Fibroblast of skin of right biceps (primary cell): ENCODE data around the gene MTA3.
"Not testable (repeated sequence)": the region's sequence is repeated elsewhere in the genome, so short reads cannot be mapped to it uniquely, and the experiment has no call there.

ENCODE experiments used
- DNase-seq: peaks from one replicate; pipeline ENCODE4 v3.0.0-alpha.2; 2013

The MTA3 gene

DNA sequence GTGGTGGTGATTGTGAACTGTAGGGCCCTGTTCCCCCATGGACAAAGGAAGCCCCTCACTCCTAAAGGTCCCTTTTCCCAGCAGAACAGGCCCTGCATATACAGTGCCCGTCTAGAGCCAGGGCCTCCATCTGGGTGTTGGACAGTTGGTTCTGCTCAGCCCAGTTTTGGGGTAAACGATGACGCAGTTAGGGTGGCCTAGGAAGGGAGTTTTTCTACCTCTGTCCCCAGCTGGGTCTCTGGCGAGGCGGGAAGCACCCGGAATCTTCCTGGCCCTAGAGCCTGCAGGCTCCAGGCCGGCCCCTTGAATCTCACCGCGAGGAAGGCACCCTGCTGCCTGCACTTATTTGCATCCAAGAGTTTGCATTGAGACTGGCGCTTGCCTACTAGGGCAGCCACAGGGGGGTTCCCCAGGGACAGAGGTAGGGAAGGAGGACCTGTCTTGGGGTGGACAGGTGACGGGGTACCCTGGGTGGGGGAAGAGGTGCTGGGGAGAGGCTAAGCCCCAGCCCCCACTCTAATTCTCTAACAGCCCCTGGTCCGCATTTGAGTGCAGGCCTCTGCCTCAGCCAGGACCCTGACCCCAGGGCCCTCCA is 529 bp upstream of the MTA3 start:
- DNase-seq, result peak; percentile 9

GRCh38 chr2:42569116-42569711 is 782 bp downstream of the MTA3 start:
- DNase-seq, result peak; percentile 31

GRCh38 chr2:42569883-42570282 is 1.5 kb downstream of the MTA3 start:
- DNase-seq, result no peak

- DNase-seq, result no peak
These were observed 4.1 kb downstream of the MTA3 start for GRCh38 chr2:42572297-42573081.

DNA sequence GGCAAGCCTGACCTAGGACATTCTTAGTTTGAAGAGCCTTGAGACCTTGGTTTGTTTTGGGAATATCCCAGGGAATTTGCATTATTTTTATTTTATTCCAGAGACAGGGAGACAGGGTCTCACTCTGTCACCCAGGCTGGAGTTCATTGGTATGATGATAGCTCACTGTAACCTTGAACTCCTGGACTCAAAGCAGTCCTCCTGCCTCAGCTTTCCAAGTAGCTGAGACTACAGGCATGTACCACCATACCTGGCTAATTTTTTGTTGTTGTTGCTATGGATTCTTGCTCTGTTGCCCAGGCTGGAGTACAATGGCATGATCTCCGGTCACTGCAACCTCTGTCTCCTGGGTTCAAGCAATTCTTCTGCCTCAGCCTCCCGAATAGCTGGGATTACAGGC is 4.8 kb downstream of the MTA3 start:
- no peak for DNase-seq

GRCh38 chr2:42575458-42576064 is 7.1 kb downstream of the MTA3 start:
- no peak for DNase-seq

DNA sequence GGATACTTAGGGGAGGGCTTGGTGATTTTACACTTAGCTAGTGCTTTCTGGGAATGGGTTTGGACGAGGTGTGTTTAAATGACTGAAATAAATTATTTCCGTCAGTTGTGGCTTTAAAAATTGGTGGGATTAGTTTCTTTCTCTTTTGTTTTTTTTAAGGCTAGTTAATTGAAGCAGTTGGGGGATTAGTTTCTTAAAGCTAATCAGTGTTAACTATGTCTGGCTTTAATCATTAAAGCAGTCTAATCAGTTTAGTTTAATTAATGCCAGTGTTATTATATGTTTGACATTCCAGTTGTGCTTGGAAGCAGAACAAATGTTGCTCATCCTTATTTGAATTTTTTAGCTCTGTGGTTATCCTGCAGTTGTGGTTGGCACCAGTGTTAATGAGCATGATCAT is 10.2 kb downstream of the MTA3 start:
- DNase-seq, result no peak

GRCh38 chr2:42581257-42581656 is 12.8 kb downstream of the MTA3 start:
- DNase-seq, result no peak

DNA sequence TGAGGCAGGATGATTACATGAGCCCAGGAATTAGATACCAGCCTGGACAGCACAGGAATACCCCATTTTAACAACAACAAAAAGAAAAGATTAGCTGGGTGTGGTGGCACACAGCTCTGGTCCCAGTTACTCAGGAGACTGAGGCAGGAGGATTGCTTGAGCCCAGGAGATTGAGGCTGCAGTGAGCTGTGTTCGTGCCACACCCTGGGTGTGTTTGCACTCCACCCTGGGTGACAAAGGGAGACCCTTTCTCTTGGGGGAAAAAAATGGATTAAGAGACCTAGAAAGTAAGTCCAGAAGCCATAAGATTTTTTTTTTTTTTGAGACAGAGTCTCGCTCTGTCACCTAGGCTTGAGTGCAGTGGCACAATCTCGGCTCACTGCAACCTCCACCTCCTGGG is 16.2 kb downstream of the MTA3 start:
- not testable (repeated sequence) for DNase-seq

DNA sequence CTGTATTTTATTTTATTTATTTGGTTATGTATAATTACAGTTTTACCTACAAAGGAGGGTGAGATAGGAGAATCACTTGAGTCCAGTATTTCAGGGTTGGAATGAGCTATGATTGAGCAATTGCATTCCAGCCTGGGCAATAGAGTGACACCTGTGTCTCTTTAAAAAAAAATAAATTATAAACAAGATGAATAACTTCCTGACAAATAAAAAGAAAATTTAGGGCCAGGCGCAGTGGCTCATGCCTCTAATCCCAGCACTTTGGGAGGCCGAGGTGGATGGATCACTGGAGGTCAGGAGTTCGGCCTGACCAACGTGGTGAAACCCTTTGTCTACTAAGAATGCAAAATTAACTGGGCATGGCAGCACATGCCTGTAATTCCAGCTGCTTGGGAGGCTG is 17.3 kb downstream of the MTA3 start:
- no peak for DNase-seq

- DNase-seq, result no peak
These were observed 19.2 kb downstream of the MTA3 start for GRCh38 chr2:42587526-42588117.

DNA sequence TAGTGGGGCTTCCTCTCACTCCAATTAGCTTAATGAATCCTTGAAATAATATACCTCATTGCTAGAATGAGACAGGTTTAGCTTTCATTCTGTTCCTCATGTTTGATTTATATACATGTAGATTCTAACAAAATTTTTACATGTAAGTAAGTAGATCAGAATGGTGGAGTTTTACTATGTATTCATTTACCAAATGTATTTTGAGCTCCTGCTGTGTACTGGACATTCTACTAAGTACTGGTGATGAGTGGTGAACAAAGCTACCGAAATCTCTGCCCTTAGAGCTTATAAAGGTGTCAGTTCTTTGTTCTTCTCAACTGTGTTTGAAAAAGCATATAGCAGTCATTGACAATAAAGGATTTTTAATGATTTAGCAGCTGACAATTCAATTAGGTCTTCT is 19.7 kb downstream of the MTA3 start:
- DNase-seq, result no peak

- no peak for DNase-seq
These were observed 21.7 kb downstream of the MTA3 start for GRCh38 chr2:42590176-42590575.

- DNase-seq, result no peak
These were observed 24.9 kb downstream of the MTA3 start for GRCh38 chr2:42593282-42593681.

DNA sequence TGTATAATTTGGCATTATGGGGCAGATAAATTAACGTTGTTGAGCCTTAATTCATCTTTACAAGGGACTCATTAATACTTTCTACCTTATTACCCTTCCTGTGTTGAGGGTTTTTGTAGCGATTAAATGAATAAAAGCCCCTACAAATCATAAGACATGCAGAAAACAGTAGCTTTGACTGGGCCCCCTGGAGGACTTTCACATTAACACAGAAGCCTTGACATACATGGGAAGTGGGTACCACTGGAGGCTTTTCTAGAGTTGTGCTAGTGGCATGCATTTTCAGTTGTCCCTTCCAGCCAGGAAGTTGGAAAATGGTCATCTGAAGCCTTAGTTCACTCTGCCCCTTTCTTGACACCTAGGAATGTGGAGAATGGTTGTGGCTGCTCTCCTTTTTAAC is 30.2 kb downstream of the MTA3 start:
- DNase-seq, result no peak

DNA sequence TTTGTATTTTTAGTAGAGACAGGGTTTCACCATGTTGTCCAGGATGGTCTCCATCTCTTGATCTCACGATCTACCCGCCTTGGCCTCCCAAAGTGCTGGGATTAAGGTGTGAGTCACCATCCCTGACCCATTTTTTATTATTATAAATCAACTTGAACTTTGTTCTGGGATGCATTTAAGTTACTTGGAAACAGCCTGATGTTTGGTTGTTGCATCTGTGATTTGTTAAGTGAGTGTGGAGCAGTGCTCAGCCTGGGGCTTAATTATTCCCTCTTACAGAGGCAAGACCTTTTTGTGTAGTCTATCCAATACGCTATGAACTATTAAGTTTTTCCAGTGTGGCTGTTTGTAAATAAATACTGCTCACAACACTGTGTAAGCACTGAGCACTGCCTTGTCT is 32.6 kb downstream of the MTA3 start:
- DNase-seq, result peak; percentile 30

GRCh38 chr2:42602218-42602875 is 33.9 kb downstream of the MTA3 start:
- DNase-seq, result no peak

DNA sequence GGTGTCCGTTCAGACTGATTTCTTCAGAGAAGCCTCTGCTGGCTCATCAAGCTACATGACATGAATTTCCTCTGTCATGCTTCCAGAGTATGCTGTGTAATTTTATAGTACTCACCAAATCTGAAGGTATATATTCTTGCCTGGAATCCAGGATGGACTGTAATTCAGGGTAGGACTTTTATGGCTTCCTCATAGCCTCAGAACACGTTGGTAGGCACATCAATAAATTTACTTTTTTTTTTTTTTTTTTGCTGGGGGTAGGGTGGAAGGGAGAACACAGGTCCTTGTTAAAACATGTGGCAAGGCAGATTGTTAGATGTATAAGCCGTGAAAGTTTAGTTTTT is 34.4 kb downstream of the MTA3 start:
- no peak for DNase-seq

GRCh38 chr2:42604341-42604867 is 36.0 kb downstream of the MTA3 start:
- not testable (repeated sequence) for DNase-seq

DNA sequence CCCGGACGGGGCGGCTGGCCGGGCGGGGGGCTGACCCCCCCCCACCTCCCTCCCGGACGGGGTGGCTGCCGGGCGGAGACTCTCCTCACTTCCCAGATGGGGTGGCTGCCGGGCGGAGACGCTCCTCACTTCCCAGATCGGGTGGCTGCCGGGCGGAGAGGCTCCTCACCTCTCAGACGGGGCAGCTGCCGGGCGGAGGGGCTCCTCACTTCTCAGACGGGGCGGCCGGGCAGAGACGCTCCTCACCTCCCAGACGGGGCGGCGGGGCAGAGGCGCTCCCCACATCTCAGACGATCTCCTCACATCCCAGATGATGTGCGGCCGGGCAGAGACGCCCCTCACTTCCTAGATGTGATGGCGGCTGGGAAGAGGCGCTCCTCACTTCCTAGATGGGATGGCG is 37.7 kb downstream of the MTA3 start:
- DNase-seq, result not testable (repeated sequence)

DNA sequence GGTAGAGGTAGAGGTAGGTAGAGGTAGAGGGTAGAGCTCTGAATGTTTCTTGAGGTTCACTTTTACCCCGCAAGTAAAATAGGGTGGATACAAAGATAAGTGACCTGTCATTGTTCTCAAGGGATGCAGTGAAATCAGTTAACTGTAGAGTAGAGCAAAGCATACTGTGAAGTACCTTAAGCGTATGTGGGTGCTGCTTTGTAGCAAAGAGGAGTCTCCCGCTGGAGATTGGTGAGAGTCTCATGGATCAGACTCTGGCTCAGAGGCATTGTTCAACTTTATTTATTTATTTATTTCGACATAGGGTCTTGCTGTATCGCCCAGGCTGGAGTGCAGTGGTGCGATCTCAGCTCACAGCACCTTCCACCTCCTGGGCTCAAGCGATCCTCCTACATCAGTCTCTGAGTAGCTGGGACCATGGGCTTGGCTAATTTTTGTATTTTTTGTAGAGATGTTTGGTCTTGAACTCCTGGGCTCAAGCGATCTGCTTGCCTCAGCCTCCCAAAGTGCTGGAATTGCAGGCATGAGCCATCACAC is 38.7 kb downstream of the MTA3 start:
- DNase-seq, result no peak

GRCh38 chr2:42613281-42614064 is 45.0 kb downstream of the MTA3 start:
- no peak for DNase-seq
